GM18858 (cell line): Measurements from ENCODE around the gene FAM20C.
"Not testable (repeated sequence)": the region's sequence is repeated elsewhere in the genome, so short reads cannot be mapped to it uniquely, and the experiment has no call there.

Source experiments
- ATAC-seq: cut with Tn5 transposase; IDR thresholded peaks from one replicate; pipeline ENCODE4 v1.9.1; 2021; ENCODE audit not compliant: unreplicated experiment

FAM20C gene

GRCh38 chr7:255721-256361 lies 63.5 kb downstream of the FAM20C start:
- no peak for ATAC-seq

- ATAC-seq = no peak
Measured at GRCh38 chr7:256461-256940, 64.1 kb downstream of the FAM20C start.

GRCh38 chr7:256981-257646 lies 64.7 kb downstream of the FAM20C start:
- no peak for ATAC-seq

- ATAC-seq = no peak
Measured at GRCh38 chr7:257647-257992, 65.2 kb downstream of the FAM20C start.

- ATAC-seq = no peak
Measured at GRCh38 chr7:258476-259190, 66.3 kb downstream of the FAM20C start.

- ATAC-seq = no peak
Measured at GRCh38 chr7:259191-259505, 66.8 kb downstream of the FAM20C start.

GRCh38 chr7:259751-260405 lies 67.5 kb downstream of the FAM20C start:
- no peak for ATAC-seq

GRCh38 chr7:260441-261281 lies 68.3 kb downstream of the FAM20C start:
- no peak for ATAC-seq

- ATAC-seq = no peak
Measured at GRCh38 chr7:261341-262250, 69.2 kb downstream of the FAM20C start.

- no peak for ATAC-seq
Measured at GRCh38 chr7:262251-262572, 69.8 kb downstream of the FAM20C start.

GRCh38 chr7:262631-263311 lies 70.4 kb downstream of the FAM20C start:
- ATAC-seq = not testable (repeated sequence)

- not testable (repeated sequence) for ATAC-seq
Measured at GRCh38 chr7:263483-264351, 71.3 kb downstream of the FAM20C start.

GRCh38 chr7:264541-265191 lies 72.3 kb downstream of the FAM20C start:
- no peak for ATAC-seq

GRCh38 chr7:265192-265997 lies 73.0 kb downstream of the FAM20C start:
- no peak for ATAC-seq

GRCh38 chr7:265998-266850 lies 73.9 kb downstream of the FAM20C start:
- ATAC-seq = no peak
